ENCODE measurements around the gene UROC1. TPM values are rescaled to one million over a fixed set of nuclear protein-coding genes. Genes with fewer than 3 reads are reported as not detected.

The UROC1 gene
- total and polyA plus RNA-seq, 4 donors, result 0.01 to 0.21 (median 0.08) TPM

DNA sequence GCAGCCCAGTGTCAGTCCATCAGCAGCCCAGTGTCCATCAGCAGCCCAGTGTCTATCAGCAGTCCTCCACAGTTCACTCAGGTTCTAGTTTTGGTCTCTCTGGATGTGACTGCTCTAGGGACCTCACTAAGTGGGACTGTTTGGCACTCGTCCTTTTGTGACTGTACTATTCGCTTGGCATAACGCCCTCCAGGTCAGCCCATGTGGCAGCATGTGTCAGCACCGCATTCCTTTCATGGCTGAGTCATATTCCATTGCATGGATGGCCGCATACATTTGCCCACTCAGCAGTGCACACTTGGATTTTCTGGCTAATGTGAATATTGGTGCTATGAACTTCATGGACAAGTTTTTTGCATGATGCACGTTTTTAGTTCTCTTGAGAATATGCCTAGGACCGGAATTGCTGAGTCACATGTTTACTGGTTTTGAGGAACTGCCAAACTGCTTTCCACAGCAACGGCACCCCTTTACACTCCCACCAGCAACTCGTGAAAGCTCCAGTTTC, 22.8 kb upstream of the UROC1 start:
- H3K27ac ChIP-seq (ENCODE audit: low read depth in 1 of 2, low read length in 1 of 2), result no peak overlapping the region
- H3K9ac ChIP-seq (ENCODE audit: insufficient read depth in 1 of 2, low read length in 2 of 2), result no peak overlapping the region
- ATAC-seq (ENCODE audit: insufficient read depth, low FRiP score) (peak; percentile 28), DNase-seq (peak in 2 of 3 donors; percentile 10 to 31)
- peaks cover 0 to 5% (median 0%) of the 10 kb centered on the region in 5 donors for H3K4me1 ChIP-seq (ENCODE audit: control insufficient read depth in 5 of 5, insufficient read depth in 5 of 5, low read length in 5 of 5)
- H3K4me3 ChIP-seq, result no peak overlapping the region
- H3K9me3 ChIP-seq (ENCODE audit: control insufficient read depth in 4 of 4, insufficient read depth in 3 of 4, low read length in 3 of 4), result peaks cover 0 to 1% (median 0%) of the 10 kb centered on the region in 4 donors
- TF ChIP-seq, protein P1, sequence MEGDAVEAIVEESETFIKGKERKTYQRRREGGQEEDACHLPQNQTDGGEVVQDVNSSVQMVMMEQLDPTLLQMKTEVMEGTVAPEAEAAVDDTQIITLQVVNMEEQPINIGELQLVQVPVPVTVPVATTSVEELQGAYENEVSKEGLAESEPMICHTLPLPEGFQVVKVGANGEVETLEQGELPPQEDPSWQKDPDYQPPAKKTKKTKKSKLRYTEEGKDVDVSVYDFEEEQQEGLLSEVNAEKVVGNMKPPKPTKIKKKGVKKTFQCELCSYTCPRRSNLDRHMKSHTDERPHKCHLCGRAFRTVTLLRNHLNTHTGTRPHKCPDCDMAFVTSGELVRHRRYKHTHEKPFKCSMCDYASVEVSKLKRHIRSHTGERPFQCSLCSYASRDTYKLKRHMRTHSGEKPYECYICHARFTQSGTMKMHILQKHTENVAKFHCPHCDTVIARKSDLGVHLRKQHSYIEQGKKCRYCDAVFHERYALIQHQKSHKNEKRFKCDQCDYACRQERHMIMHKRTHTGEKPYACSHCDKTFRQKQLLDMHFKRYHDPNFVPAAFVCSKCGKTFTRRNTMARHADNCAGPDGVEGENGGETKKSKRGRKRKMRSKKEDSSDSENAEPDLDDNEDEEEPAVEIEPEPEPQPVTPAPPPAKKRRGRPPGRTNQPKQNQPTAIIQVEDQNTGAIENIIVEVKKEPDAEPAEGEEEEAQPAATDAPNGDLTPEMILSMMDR (IDR thresholded peaks at IDR 0.05; ENCODE audit: control extremely low read depth, extremely low read depth), result no peak
- H3K36me3 ChIP-seq (ENCODE audit: control insufficient read depth in 4 of 4, insufficient read depth in 4 of 4, low read length in 4 of 4), result no peaks in the 10 kb centered on the region
- H3K27me3 ChIP-seq (ENCODE audit: control insufficient read depth in 3 of 3, insufficient read depth in 3 of 3, low read length in 2 of 3), result peaks cover 7 to 30% (median 10%) of the 10 kb centered on the region in 3 donors
- 21 to 27% methylated on average over 9 of the region's 9 CpGs for WGBS, 2 donors

GRCh38 chr3:126539558-126540250, 22.1 kb upstream of the UROC1 start:
- peak in 1 of 3 donors; percentile 4 for DNase-seq
- peaks cover 0 to 5% (median 0%) of the 10 kb centered on the region in 5 donors for H3K4me1 ChIP-seq (ENCODE audit: control insufficient read depth in 5 of 5, insufficient read depth in 5 of 5, low read length in 5 of 5)
- TF ChIP-seq, protein P1 (IDR thresholded peaks at IDR 0.05; ENCODE audit: control extremely low read depth, extremely low read depth), result no peak
- peaks cover 0 to 1% (median 0%) of the 10 kb centered on the region in 4 donors for H3K9me3 ChIP-seq (ENCODE audit: control insufficient read depth in 4 of 4, insufficient read depth in 3 of 4, low read length in 3 of 4)
- H3K36me3 ChIP-seq (ENCODE audit: control insufficient read depth in 4 of 4, insufficient read depth in 4 of 4, low read length in 4 of 4), result no peaks in the 10 kb centered on the region
- H3K4me3 ChIP-seq, result no peak overlapping the region
- 96 to 97% methylated on average over 10 of the region's 10 CpGs for WGBS, 2 donors
- H3K9ac ChIP-seq (ENCODE audit: insufficient read depth in 1 of 2, low read length in 2 of 2), result no peak overlapping the region
- H3K27ac ChIP-seq (ENCODE audit: low read depth in 1 of 2, low read length in 1 of 2), result no peak overlapping the region
- no peak for ATAC-seq (ENCODE audit: insufficient read depth, low FRiP score)
- H3K27me3 ChIP-seq (ENCODE audit: control insufficient read depth in 3 of 3, insufficient read depth in 3 of 3, low read length in 2 of 3), result peaks cover 7 to 30% (median 10%) of the 10 kb centered on the region in 3 donors

DNA sequence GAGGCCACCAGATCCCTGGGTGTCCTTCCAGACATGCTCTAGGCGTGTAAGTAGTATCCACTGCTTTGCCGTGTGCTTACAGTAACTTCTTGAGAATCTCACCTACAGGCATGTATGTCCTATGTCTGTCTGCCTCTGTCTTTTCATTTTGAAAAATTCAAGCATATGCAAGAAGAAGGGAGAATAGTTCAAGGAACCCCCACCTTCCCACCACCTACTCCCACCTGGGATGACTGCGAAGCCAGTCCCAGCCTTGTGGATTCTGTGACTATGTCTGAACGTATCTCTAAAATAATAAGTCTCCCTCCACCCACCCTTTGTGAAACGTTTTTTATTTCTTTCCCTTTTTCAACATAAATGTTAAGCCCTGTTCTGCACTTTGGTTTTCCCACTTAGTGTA, 21.4 kb upstream of the UROC1 start:
- Histone ChIP-seq H3K36me3 (ENCODE audit: control insufficient read depth in 4 of 4, insufficient read depth in 4 of 4, low read length in 4 of 4) (no peaks in the 10 kb centered on the region), H3K4me1 (ENCODE audit: control insufficient read depth in 5 of 5, insufficient read depth in 5 of 5, low read length in 5 of 5) (peaks cover 0 to 5% (median 0%) of the 10 kb centered on the region in 5 donors), H3K9me3 (ENCODE audit: control insufficient read depth in 4 of 4, insufficient read depth in 3 of 4, low read length in 3 of 4) (no peaks in the 10 kb centered on the region), H3K27me3 (ENCODE audit: control insufficient read depth in 3 of 3, insufficient read depth in 3 of 3, low read length in 2 of 3) (peaks cover 7 to 30% (median 10%) of the 10 kb centered on the region in 3 donors), H3K4me3 (no peak overlapping the region), H3K27ac (ENCODE audit: low read depth in 1 of 2, low read length in 1 of 2) (no peak overlapping the region), H3K9ac (ENCODE audit: insufficient read depth in 1 of 2, low read length in 2 of 2) (no peak overlapping the region)
- TF ChIP-seq, protein P1 (IDR thresholded peaks at IDR 0.05; ENCODE audit: control extremely low read depth, extremely low read depth), result no peak
- 43 to 56% methylated on average over 5 of the region's 5 CpGs for WGBS, 2 donors
- no peak for DNase-seq
- ATAC-seq (ENCODE audit: insufficient read depth, low FRiP score), result no peak
